Keratinocyte (primary cell): ENCODE data around the gene DNMT3A. TPM values are rescaled to one million over a fixed set of nuclear protein-coding genes. Genes with fewer than 3 reads are reported as not detected.

Source experiments
- DNase-seq: peaks from one replicate; pipeline ENCODE4 v3.0.0-alpha.2; 2011; ENCODE audit warnings: low read depth, missing footprints, low spot score
- FAIRE-seq: peaks from 2 replicates; lab custom pipeline; 2011; peaks lifted over from hg19 to GRCh38; lab: Jason Lieb, UNC
- H2AFZ ChIP-seq: 2 replicates; pipeline ENCODE4 v1.6.0; 2012; ENCODE audit warnings: low read length, control low read depth, inconsistent platforms; ENCODE audit not compliant: control insufficient read depth
- H3K27ac ChIP-seq: 2 replicates; pipeline ENCODE4 v1.5.1; 2011; ENCODE audit warnings: low read length; ENCODE audit not compliant: control insufficient read depth, insufficient read depth
- H3K27me3 ChIP-seq: 3 replicates; pipeline ENCODE4 v1.6.0; 2011; ENCODE audit warnings: low read length; ENCODE audit not compliant: control insufficient read depth, insufficient read depth; ENCODE audit errors: extremely low read depth
- H3K36me3 ChIP-seq, 2 experiments: 2 replicates in 1 of 2; 3 replicates in 1 of 2; pipeline ENCODE4 v1.5.1; 2011; ENCODE audit warnings: low read length in 2 of 2, mild to moderate bottlenecking in 1 of 2; ENCODE audit not compliant: control insufficient read depth in 2 of 2, insufficient read depth in 2 of 2; ENCODE audit errors: extremely low read depth in 1 of 2
- H3K4me1 ChIP-seq: 3 replicates; pipeline ENCODE4 v1.5.1; 2011; ENCODE audit warnings: low read length; ENCODE audit not compliant: control insufficient read depth, insufficient read depth; ENCODE audit errors: extremely low read depth
- H3K4me2 ChIP-seq: 3 replicates; pipeline ENCODE4 v1.6.0; 2011; ENCODE audit warnings: low read depth, low read length; ENCODE audit not compliant: control insufficient read depth, insufficient read depth; ENCODE audit errors: extremely low read depth
- H3K4me3 ChIP-seq, 3 experiments: fragments of 200-600 bp in 1 of 3; sonication (generic) in 1 of 3; 2 replicates in 2 of 3; 3 replicates in 1 of 3; pipeline ENCODE4 v1.5.1; 2011 to 2016; ENCODE audit warnings: low read length in 3 of 3, mild to moderate bottlenecking in 3 of 3, control low read depth in 2 of 3, inconsistent platforms in 1 of 3, low read depth in 1 of 3, mixed read lengths in 1 of 3, mixed run types in 1 of 3, moderate library complexity in 1 of 3; ENCODE audit not compliant: control insufficient read depth in 2 of 3, insufficient read depth in 2 of 3; ENCODE audit errors: extremely low read depth in 1 of 3
- H3K79me2 ChIP-seq: 2 replicates; pipeline ENCODE4 v1.6.0; 2012; ENCODE audit warnings: low read length; ENCODE audit not compliant: control insufficient read depth, insufficient read depth
- H3K9ac ChIP-seq: 3 replicates; pipeline ENCODE4 v1.6.0; 2011; ENCODE audit warnings: low read length; ENCODE audit not compliant: control insufficient read depth, insufficient read depth; ENCODE audit errors: extremely low read depth
- H3K9me1 ChIP-seq: 3 replicates; pipeline ENCODE4 v1.6.0; 2011; ENCODE audit warnings: low read length; ENCODE audit not compliant: control insufficient read depth, insufficient read depth; ENCODE audit errors: extremely low read depth
- H3K9me3 ChIP-seq: 2 replicates; pipeline ENCODE4 v1.5.1; 2012; ENCODE audit warnings: low read depth, low read length; ENCODE audit not compliant: control insufficient read depth
- H4K20me1 ChIP-seq: 3 replicates; pipeline ENCODE4 v1.6.0; 2011; ENCODE audit warnings: low read length; ENCODE audit not compliant: control insufficient read depth, insufficient read depth; ENCODE audit errors: extremely low read depth
- EZH2 ChIP-seq: IDR thresholded peaks from one replicate; pipeline ENCODE4 v1.6.1; 2012; ENCODE audit warnings: inconsistent platforms, mild to moderate bottlenecking, low read length, moderate library complexity
- dilution Hi-C: fragments of 300-500 bp; cut with MboI; formaldehyde crosslinking; loops from one replicate; pipeline ENCODE4 v1.7.0; 2020; ENCODE audit warnings: low sequenced_read_pairs; ENCODE audit not compliant: extremely low pct_ligation_motif_present
- polyA plus RNA-seq, 5 experiments: library from polyadenylated mRNA; depleted of rRNA in 3 of 5; stranded (reverse) in 3 of 5; stranded (forward) in 1 of 5; unstranded in 1 of 5; fragments of >200 nt; gene quantifications; 1 replicate in 1 of 5; 2 replicates in 3 of 5; 3 replicates in 1 of 5; pipeline versions ENCODE4 v1.2.1 to v1.2.3, GENCODE V29; 2011 to 2012; ENCODE audit warnings: missing spikeins in 2 of 5, low read depth in 1 of 5, low replicate concordance in 1 of 5
- TF ChIP-seq, protein P1 (sequence below), 3 experiments: IDR thresholded peaks in 1 of 3; conservative IDR thresholded peaks in 1 of 3; optimal IDR thresholded peaks in 1 of 3; 2 replicates in 2 of 3; 3 replicates in 1 of 3; pipeline versions ENCODE3 to v1.5.1; 2011; ENCODE audit warnings: low read length in 3 of 3, mild to moderate bottlenecking in 3 of 3, moderate library complexity in 2 of 3, control low read depth in 1 of 3, inconsistent platforms in 1 of 3; ENCODE audit not compliant: insufficient read depth in 2 of 3; ENCODE audit errors: extremely low read depth in 1 of 3

Gene DNMT3A
- polyA plus RNA-seq, 1 donor (not counting 4 experiments of a cell fraction or from before 2014, with no cell fraction given): 1.5 TPM

DNA sequence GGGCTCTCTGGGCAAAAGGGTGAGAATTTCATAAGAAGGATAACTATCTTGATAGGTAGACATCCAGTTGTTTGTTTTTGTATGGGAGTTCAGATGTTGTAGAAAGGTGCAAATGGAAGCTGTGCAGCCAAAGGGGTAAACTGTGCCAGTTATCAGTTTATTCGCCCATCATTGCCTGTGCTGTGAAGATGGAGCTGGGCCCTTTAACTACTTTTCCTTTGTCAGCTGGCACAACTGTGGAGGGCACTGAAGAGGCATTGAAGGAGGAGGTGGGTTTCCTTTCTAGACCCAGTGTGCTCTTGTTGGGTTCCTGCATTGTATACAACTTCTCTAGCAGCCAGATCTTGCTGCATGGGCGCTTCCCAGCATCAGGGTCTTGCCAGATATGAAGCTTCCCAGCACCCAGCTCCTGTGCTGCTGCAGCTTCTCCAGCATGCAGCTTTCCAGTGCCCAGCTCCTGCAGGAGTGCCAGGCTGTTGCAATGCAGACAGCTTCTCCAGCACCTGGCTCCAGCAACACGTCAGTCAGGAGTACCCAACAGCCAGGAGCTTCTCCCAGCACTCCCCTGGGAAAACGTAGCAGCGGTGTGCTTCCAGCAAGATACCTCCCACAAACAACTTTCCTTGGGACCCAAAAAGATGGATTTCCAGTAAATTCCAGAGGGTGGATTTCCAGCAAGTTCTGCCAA, 15.3 kb downstream of the DNMT3A start:
- peaks cover 2% of the 10 kb centered on the region for H3K79me2 ChIP-seq
- H3K27me3 ChIP-seq: no peaks in the 10 kb centered on the region
- peaks cover 0 to 3% of the 10 kb centered on the region in 2 experiments for H3K36me3 ChIP-seq
- no peaks in the 10 kb centered on the region for H3K4me1 ChIP-seq
- H3K4me3 ChIP-seq: no peak overlapping the region
- no peak overlapping the region for H2AFZ ChIP-seq
- H3K9me1 ChIP-seq: no peaks in the 10 kb centered on the region
- H3K27ac ChIP-seq: no peak overlapping the region
- H3K4me2 ChIP-seq: no peak overlapping the region
- peaks cover 8% of the 10 kb centered on the region for H4K20me1 ChIP-seq
- TF ChIP-seq EZH2: no peak
- TF ChIP-seq, protein P1, sequence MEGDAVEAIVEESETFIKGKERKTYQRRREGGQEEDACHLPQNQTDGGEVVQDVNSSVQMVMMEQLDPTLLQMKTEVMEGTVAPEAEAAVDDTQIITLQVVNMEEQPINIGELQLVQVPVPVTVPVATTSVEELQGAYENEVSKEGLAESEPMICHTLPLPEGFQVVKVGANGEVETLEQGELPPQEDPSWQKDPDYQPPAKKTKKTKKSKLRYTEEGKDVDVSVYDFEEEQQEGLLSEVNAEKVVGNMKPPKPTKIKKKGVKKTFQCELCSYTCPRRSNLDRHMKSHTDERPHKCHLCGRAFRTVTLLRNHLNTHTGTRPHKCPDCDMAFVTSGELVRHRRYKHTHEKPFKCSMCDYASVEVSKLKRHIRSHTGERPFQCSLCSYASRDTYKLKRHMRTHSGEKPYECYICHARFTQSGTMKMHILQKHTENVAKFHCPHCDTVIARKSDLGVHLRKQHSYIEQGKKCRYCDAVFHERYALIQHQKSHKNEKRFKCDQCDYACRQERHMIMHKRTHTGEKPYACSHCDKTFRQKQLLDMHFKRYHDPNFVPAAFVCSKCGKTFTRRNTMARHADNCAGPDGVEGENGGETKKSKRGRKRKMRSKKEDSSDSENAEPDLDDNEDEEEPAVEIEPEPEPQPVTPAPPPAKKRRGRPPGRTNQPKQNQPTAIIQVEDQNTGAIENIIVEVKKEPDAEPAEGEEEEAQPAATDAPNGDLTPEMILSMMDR (optimal IDR thresholded peaks at IDR 0.05 in 1 of 3, IDR thresholded peaks at IDR 0.05 in 1 of 3, conservative IDR thresholded peaks at IDR 0.05 in 1 of 3; ENCODE audit: extremely low read depth in 1 of 3, insufficient read depth in 2 of 3, low read length in 3 of 3): no peak
- DNase-seq (no peak), FAIRE-seq (no peak)
- peaks cover 5% of the 10 kb centered on the region for H3K9me3 ChIP-seq
- dilution Hi-C loops: no loop called here
- no peak overlapping the region for H3K9ac ChIP-seq

DNA sequence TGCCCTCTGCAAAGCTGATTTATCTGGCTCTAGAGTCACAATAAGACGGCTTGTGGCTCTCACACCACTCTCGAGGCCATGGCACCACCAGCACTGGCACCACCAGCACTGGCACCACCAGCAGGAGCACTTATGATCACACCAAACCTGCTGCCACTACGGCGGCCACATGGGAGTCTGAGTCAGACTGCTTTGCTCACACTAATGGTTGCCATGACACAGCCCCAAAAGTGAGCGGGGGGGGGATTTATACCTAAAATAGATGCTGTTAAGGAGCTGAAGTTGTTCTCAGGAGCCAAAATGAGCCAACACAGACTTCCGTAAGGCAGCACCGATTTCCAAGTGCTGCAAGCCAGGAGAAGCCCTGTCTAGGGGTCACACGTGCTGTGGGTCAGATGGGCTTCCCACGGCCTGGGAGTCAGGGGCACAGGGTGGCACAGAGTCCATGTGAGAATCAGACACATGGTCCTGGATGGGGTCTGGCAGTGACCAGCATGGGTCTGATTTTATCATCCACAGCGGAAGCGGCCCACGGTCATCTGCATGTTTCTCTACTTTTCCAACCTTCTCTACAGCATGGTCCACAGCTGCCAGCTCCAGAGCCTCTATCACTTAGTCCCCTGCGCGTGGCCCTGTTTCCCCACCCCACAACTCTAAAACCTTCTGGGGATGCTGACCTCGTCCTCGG, 16.7 kb downstream of the DNMT3A start:
- Histone ChIP-seq H3K36me3 (peaks cover 0 to 3% of the 10 kb centered on the region in 2 experiments), H3K9me1 (no peaks in the 10 kb centered on the region), H4K20me1 (peaks cover 3% of the 10 kb centered on the region), H3K27me3 (no peaks in the 10 kb centered on the region), H3K4me1 (no peaks in the 10 kb centered on the region), H3K9me3 (peaks cover 5% of the 10 kb centered on the region), H3K27ac (no peak overlapping the region), H3K4me3 (no peak overlapping the region), H2AFZ (no peak overlapping the region), H3K9ac (no peak overlapping the region), H3K79me2 (no peaks in the 10 kb centered on the region), H3K4me2 (no peak overlapping the region)
- dilution Hi-C loops: no loop called here
- FAIRE-seq (no peak), DNase-seq (no peak)
- TF ChIP-seq, protein P1 (optimal IDR thresholded peaks at IDR 0.05 in 1 of 3, IDR thresholded peaks at IDR 0.05 in 1 of 3, conservative IDR thresholded peaks at IDR 0.05 in 1 of 3; ENCODE audit: extremely low read depth in 1 of 3, insufficient read depth in 2 of 3, low read length in 3 of 3): no peak
- TF ChIP-seq EZH2: no peak
